Stimulated activated effector memory CD8-positive, alpha-beta T cell treated with anti-CD3 and anti-CD28 coated beads, Interleukin-12 subunit alpha, Interleukin-12 subunit beta, amount 100 ng/mL, for 72 hours (primary cell): ENCODE measurements around the gene DENND2A.
"Not testable (repeated sequence)": the region's sequence is repeated elsewhere in the genome, so short reads cannot be mapped to it uniquely, and the experiment has no call there.

ENCODE experiments used
- ATAC-seq: fragments of 150-1000 bp; cut with Tn5 transposase; 2 replicates; pipeline ENCODE4 v1.10.0; 2021
- DNase-seq, 2 donors: peaks; one replicate each; pipeline ENCODE4 v3.0.0; 2021 to 2022; ENCODE audit warnings: low spot score in 2 of 2
- H3K27ac Mint-ChIP-seq: one replicate; pipeline ENCODE4 v1.8.0; 2022; ENCODE audit warnings: mild to moderate bottlenecking, mixed read lengths
- H3K36me3 Mint-ChIP-seq: one replicate; pipeline ENCODE4 v1.8.0; 2022; ENCODE audit warnings: mild to moderate bottlenecking, mixed read lengths
- H3K4me1 Mint-ChIP-seq: one replicate; pipeline ENCODE4 v1.8.0; 2022; ENCODE audit warnings: mixed read lengths
- H3K4me3 Mint-ChIP-seq: one replicate; pipeline ENCODE4 v1.8.0; 2022; ENCODE audit warnings: mild to moderate bottlenecking, mixed read lengths
- H3K9me3 Mint-ChIP-seq: one replicate; pipeline ENCODE4 v1.8.0; 2022; ENCODE audit warnings: mixed read lengths

The DENND2A gene

GRCh38 chr7:140677496-140677895 is 36.9 kb upstream of the DENND2A start:
- Mint-ChIP-seq H3K4me1 (peaks cover 33% of the 10 kb centered on the region), H3K4me3 (no peak overlapping the region), H3K27ac (no peak overlapping the region), H3K9me3 (no peaks in the 10 kb centered on the region), H3K36me3 (peaks cover 47% of the 10 kb centered on the region)
- DNase-seq, result no peak
- no peak for ATAC-seq

DNA sequence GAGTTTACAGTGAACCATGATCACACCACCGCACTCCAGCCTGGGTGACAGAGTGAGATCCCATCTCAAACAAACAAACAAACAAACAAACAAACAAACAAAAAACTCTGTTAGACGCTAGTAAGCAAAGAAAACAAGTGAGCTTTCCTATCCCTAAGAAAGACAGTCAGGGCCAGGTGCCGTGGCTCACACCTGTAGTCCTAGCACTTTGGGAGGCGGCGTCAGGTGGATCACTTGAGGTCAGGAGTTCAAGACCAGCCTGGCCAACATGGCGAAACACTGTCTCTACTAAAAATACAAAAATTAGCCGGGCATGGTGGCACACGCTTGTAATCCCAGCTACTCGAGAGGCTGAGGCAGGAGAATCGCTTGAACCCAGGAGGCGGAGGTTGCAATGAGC is 36.3 kb upstream of the DENND2A start:
- not testable (repeated sequence) for H3K27ac Mint-ChIP-seq, DNase-seq, H3K9me3 Mint-ChIP-seq, ATAC-seq, H3K4me3 Mint-ChIP-seq
- peaks cover 42% of the 10 kb centered on the region for H3K36me3 Mint-ChIP-seq
- H3K4me1 Mint-ChIP-seq, result peaks cover 33% of the 10 kb centered on the region

DNA sequence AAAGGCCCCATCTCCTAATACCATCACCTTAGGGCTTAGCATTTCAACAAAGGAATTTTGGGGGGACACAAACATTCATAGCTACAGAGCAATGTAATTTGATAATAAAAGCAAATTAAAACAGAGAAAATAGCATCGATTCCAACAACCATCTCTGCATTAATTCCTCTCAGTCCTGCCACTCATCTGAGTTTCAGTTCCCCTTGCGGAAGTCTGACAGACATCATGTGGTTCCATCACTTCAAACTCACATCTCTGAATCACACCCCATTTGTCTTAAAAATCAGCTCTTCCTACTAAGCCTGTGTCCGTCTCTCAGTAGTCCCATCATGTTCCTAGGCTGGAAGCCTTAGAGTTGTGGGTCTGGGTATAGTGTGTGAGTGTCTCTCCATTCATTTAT is 35.7 kb upstream of the DENND2A start:
- ATAC-seq, result no peak
- Mint-ChIP-seq H3K4me1 (peaks cover 33% of the 10 kb centered on the region), H3K9me3 (no peaks in the 10 kb centered on the region), H3K27ac (no peak overlapping the region), H3K36me3 (peaks cover 36% of the 10 kb centered on the region), H3K4me3 (no peak overlapping the region)
- DNase-seq, result no peak

DNA sequence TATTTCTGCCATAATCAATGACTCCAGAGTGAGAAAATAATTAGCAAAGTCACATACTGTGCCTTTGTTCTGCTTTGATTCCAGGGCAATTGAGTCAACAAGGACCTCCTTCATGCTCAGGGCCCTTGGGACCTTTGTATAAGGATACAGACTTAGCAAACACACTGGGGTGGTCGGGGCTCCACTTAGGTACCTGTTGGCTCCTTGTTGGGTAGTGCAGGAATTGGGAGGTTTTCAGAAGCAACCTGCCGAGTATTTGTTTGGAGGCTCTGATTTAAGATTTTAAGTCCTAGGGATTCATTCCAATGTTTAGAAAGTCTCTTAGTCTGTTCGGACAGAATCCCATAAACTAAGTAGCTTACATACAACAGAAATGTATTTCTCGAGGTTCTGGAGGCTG is 35.1 kb upstream of the DENND2A start:
- no peak for ATAC-seq
- Mint-ChIP-seq H3K4me1 (peaks cover 33% of the 10 kb centered on the region), H3K4me3 (no peak overlapping the region), H3K9me3 (no peaks in the 10 kb centered on the region), H3K36me3 (peaks cover 30% of the 10 kb centered on the region), H3K27ac (no peak overlapping the region)
- no peak for DNase-seq

DNA sequence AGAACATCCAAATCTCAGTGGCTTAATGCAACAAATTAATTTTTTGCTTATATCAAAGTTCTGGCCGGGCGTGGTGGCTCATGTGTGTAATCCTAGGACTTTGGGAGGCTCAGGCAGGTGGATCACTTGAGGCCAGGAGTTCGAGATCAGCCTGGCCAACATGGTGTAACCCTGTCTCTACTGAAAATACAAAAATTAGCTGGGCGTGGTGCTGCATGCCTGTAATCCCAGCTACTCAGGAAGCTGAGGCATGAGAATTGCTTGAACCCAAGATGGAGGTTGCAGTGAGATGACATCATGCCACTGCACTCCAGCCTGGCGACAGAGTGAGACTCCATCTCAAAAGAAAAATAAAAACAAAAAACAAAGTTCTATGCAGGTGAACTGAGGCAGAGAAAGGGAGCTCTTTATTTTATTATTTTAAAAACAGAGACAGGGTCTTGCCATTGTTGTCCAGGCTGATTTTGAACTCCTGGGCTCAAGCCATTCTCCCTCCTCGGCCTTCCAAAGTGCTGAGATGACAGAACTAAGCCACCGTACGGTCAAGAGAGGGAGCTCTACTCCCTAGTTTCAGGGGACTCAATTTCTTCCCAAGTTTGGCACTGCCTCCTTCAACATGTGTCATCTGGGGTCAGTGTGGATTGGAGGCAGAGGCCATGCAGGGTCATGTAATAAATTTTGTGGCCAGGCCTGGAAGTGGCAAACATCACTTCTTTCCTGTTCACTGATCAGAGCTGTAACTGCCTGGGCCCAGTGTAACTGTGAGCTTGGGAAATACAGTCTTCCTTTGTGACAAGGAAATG is 34.5 kb upstream of the DENND2A start:
- no peak for ATAC-seq
- Mint-ChIP-seq H3K36me3 (peaks cover 23% of the 10 kb centered on the region), H3K9me3 (no peaks in the 10 kb centered on the region), H3K4me3 (peak overlapping the region; percentile 86), H3K27ac (no peak overlapping the region), H3K4me1 (peaks cover 33% of the 10 kb centered on the region)
- DNase-seq, result no peak

DNA sequence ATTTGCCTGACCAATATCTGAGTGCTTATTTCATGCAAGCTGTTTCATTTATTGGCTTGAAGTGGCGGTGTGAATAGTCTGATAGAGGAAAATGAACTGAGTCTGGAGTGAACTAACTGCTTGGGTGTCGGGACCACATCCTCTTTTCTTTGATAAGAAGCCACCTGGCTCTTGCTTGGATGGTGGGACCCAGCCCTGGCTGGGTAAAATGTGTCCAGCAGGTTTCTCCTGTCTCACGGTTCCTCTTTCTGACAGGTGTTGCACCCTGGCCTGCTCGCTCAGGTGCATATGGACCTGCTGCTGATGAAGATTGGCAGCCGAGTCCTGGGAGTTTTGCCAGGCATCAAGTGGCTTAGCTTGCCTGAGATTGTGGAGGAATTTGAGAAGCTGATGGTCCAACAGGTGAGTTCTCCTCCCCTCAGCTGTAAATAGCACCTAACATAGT is 33.8 kb upstream of the DENND2A start:
- DNase-seq (no peak), ATAC-seq (no peak)
- H3K4me3 Mint-ChIP-seq, result peak overlapping the region; percentile 86
- peak overlapping the region; percentile 84 for H3K27ac Mint-ChIP-seq
- no peaks in the 10 kb centered on the region for H3K9me3 Mint-ChIP-seq
- H3K4me1 Mint-ChIP-seq, result peaks cover 33% of the 10 kb centered on the region
- H3K36me3 Mint-ChIP-seq, result peaks cover 16% of the 10 kb centered on the region

- peak overlapping the region; percentile 86 for H3K4me3 Mint-ChIP-seq
- peaks cover 33% of the 10 kb centered on the region for H3K4me1 Mint-ChIP-seq
- peaks cover 10% of the 10 kb centered on the region for H3K36me3 Mint-ChIP-seq
- no peaks in the 10 kb centered on the region for H3K9me3 Mint-ChIP-seq
- ATAC-seq (no peak), DNase-seq (no peak)
- H3K27ac Mint-ChIP-seq, result peak overlapping the region; percentile 84
Measured at GRCh38 chr7:140673774-140674155, 33.2 kb upstream of the DENND2A start.

DNA sequence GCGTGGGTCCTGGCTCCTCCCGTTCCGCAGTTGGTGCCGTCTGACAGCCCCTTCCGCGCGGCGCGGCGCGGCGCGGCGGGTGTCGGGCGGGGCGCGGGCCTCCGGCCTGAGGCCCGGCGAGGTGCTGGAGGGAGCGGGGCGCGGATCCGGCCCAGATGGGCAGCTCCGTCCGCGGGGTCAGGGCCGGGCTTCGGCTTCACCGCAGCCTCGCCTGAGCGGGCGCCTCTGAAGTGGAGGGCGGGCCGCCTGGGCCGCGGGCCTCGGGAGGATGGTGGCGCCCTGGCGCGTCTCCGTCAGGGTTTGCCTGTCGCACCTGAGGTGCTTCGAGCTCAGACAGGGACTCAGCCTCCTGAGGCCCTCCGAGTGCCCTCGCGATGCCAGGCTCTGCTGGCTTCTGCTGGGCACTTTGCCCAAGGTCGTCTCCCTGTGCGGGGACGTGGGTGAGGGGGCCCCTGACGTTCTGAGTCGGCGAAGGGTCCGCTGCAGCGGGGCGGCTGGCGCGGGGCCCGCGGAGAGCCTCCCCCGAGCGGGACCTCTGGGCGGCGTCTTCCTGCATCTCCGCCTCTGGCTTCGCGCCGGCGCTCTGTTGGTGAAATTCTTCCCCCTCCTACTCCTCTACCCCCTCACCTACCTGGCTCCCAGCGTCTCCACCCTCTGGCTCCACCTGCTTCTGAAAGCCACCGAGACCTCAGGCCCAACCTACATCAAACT is 32.6 kb upstream of the DENND2A start:
- Mint-ChIP-seq H3K4me1 (peaks cover 29% of the 10 kb centered on the region), H3K9me3 (no peaks in the 10 kb centered on the region), H3K27ac (peak overlapping the region; percentile 84), H3K36me3 (peaks cover 5% of the 10 kb centered on the region), H3K4me3 (peak overlapping the region; percentile 86)
- ATAC-seq, result peak; percentile 85
- DNase-seq, result peak; percentile 54 to 84

- DNase-seq (no peak), ATAC-seq (peak; percentile 82)
- no peaks in the 10 kb centered on the region for H3K9me3 Mint-ChIP-seq
- H3K36me3 Mint-ChIP-seq, result peaks cover 5% of the 10 kb centered on the region
- H3K4me1 Mint-ChIP-seq, result peaks cover 22% of the 10 kb centered on the region
- H3K27ac Mint-ChIP-seq, result peak within 1 kb of the TSS; percentile 84
- H3K4me3 Mint-ChIP-seq, result peak within 1 kb of the TSS; percentile 86
Measured at GRCh38 chr7:140672382-140673062, 31.9 kb upstream of the DENND2A start, which contains the start of gene ADCK2. TSS of gene ADCK2 (plus strand) at chr7:140672945. CDS start at chr7:140673331, 386 bp downstream.

- Mint-ChIP-seq H3K4me3 (peak overlapping the region; percentile 86), H3K4me1 (peaks cover 21% of the 10 kb centered on the region), H3K36me3 (peaks cover 5% of the 10 kb centered on the region), H3K27ac (peak overlapping the region; percentile 48), H3K9me3 (no peaks in the 10 kb centered on the region)
- ATAC-seq (no peak), DNase-seq (no peak)
Measured at GRCh38 chr7:140671966-140672365, 31.4 kb upstream of the DENND2A start.

DNA sequence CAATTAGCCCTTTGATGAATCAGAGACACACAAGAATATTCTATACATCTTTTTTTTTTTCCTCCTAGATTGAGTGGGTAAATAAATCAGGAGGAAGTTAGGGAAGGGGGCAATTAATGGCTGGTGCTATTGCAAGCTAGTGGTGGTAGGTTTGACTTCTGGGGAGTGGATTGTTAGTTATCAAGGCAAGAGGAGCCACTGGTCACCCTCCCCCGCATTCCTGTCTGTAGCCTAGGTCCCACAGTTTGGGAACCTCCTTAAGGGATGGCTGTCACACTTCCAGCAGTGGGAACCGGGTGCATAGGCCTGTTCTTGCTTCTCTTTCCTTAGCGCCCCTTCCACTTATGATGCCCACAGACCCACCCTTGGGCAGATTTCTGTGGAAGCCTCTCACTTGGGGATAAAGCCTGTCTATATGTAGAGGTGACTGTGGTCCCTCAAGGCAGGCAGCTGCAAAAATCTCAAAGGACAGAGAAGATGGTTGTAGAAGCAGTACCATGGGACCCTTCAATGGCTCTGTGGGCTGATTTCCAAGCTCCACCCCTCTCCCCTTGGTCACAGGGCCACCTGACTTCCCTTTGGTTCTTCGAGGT is 29.8 kb upstream of the DENND2A start:
- DNase-seq, result no peak
- no peaks in the 10 kb centered on the region for H3K9me3 Mint-ChIP-seq
- peaks cover 20% of the 10 kb centered on the region for H3K4me1 Mint-ChIP-seq
- no peak overlapping the region for H3K4me3 Mint-ChIP-seq
- peaks cover 5% of the 10 kb centered on the region for H3K36me3 Mint-ChIP-seq
- no peak for ATAC-seq
- H3K27ac Mint-ChIP-seq, result no peak overlapping the region

DNA sequence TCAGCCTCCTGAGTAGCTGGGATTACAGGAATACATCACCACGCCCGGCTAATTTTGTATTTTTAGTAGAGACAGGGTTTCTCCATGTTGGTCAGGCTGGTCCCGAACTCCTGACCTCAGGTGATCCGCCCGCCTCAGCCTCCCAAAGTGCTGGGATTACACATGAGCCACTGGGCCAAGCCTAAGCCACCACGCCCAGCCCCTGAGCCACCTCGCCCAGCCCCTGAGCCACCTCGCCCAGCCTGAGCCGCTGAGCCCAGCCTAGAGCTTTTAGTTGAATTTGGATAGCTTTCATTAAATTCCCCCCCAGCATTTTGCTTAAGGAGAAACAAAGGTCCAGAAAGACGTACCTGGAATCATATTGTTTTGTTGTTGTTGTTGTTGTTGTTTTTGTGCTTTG is 29.2 kb upstream of the DENND2A start:
- H3K9me3 Mint-ChIP-seq, DNase-seq, H3K36me3 Mint-ChIP-seq, H3K27ac Mint-ChIP-seq, H3K4me3 Mint-ChIP-seq, ATAC-seq: not testable (repeated sequence)
- peaks cover 14% of the 10 kb centered on the region for H3K4me1 Mint-ChIP-seq

- ATAC-seq (no peak), DNase-seq (no peak)
- no peaks in the 10 kb centered on the region for H3K9me3 Mint-ChIP-seq
- no peak overlapping the region for H3K4me3 Mint-ChIP-seq
- H3K27ac Mint-ChIP-seq, result no peak overlapping the region
- H3K36me3 Mint-ChIP-seq, result peaks cover 5% of the 10 kb centered on the region
- H3K4me1 Mint-ChIP-seq, result peaks cover 9% of the 10 kb centered on the region
Measured at GRCh38 chr7:140669352-140669751, 28.7 kb upstream of the DENND2A start.

- ATAC-seq, result no peak
- Mint-ChIP-seq H3K27ac (no peak overlapping the region), H3K4me3 (no peak overlapping the region), H3K36me3 (peaks cover 3% of the 10 kb centered on the region), H3K4me1 (peaks cover 2% of the 10 kb centered on the region), H3K9me3 (no peaks in the 10 kb centered on the region)
- DNase-seq, result no peak
Measured at GRCh38 chr7:140668641-140669040, 28.0 kb upstream of the DENND2A start.

- ATAC-seq, result no peak
- no peaks in the 10 kb centered on the region for H3K9me3 Mint-ChIP-seq
- H3K27ac Mint-ChIP-seq, result no peak overlapping the region
- H3K4me3 Mint-ChIP-seq, result no peak overlapping the region
- no peaks in the 10 kb centered on the region for H3K36me3 Mint-ChIP-seq
- no peaks in the 10 kb centered on the region for H3K4me1 Mint-ChIP-seq
- DNase-seq, result no peak
Measured at GRCh38 chr7:140667476-140667875, 26.9 kb upstream of the DENND2A start.
